ENCODE results near the gene REST. TPM values are rescaled to one million over a fixed set of nuclear protein-coding genes. Genes with fewer than 3 reads are reported as not detected.

REST gene
- total and polyA plus RNA-seq, 9 of the 15 experiments (the other 6 are each of a cell fraction or from before 2014, with no cell fraction given) = 2.9 to 24.0 (median 19.2) TPM

DNA sequence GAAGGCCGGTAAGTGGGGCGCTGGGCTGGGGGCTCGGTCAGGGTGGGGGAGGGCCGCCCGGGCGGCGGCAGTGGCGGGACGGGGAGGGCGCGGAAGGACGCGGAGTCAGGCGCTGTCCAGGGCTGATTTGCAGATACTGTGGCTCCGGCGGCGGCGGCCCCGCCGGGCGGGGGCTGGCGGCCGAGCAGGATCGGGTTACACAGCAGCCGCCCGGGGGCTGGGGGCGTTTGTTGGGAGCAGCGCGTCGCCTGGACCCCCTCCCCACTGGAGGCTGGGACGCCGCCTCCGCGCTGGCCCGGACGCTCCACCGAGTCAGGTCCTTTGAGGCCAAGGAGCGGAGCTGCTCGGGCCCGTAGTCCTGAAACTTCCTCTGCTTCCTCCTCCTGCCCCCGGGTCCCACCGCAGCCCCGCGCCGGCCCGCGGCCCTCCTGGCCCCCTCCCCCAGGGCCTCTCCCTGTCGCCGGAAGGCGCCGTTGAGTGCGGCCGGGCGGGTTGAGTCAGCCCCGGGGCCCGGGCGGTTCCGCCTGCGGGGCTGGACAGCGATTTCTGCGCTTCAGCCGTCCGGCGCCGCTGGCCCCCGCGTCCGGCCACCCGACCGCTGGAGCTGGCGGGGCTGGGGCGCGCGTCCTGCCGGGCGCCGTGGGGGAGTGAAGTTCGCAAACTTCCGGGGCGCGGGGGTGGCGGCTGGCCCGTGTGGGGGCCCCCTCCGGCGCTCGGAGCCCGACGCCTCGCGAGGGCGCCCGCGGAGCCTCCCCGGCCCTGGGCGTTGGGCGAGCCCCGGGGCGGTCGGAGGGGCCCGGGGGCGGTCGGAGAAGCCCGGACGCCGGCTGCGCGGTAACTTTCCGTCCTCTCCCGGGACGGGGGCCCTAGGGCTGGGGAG is 746 bp downstream of the REST start (continued):
- TF ChIP-seq ZNF134 (CRISPR knock-in tag; conservative IDR thresholded peaks at IDR 0.05) (no peak), MGA (IDR thresholded peaks at IDR 0.05) (no peak), ETS1 (conservative IDR thresholded peaks at IDR 0.05; ENCODE audit: control insufficient read depth, low read depth, low read length) (peak; percentile 52), E4F1 (CRISPR knock-in tag; IDR thresholded peaks at IDR 0.05; ENCODE audit: borderline replicate concordance) (no peak), TAF15 (IDR thresholded peaks at IDR 0.05; ENCODE audit: low read depth, low read length) (no peak), FOSL1 (tag; conservative IDR thresholded peaks at IDR 0.05) (peak; percentile 57), HMGN3 (IDR thresholded peaks at IDR 0.05; ENCODE audit: borderline replicate concordance, extremely low read depth, insufficient read length, low read depth, low read length) (peak; percentile 65), ILF3 (IDR thresholded peaks at IDR 0.05; ENCODE audit: borderline replicate concordance) (no peak), POLR2AphosphoS2 (IDR thresholded peaks at IDR 0.05; ENCODE audit: low read length) (no peak), TCFL5 (CRISPR knock-in tag; conservative IDR thresholded peaks at IDR 0.05) (no peak)

All from K562 (cell line).